WTC11 (cell line): Measurements from ENCODE around the gene ECE1. TPM values are rescaled to one million over a fixed set of nuclear protein-coding genes. Genes with fewer than 3 reads are reported as not detected.

Source experiments
- ATAC-seq: fragments of 200-7000 bp; cut with Tn5 transposase; 2 replicates; pipeline ENCODE4 v1.10.0; 2021; ENCODE audit warnings: mild to moderate bottlenecking, moderate library complexity
- CTCF ChIA-PET: fragments of 300-600 bp; sonication (Branson Sonifier 250); formaldehyde crosslinking; loops from one replicate; lab custom pipeline; 2021; ENCODE audit warnings: antibody characterized with exemption; lab: Charles Lee
- POLR2A ChIA-PET: fragments of 350-600 bp; sonication (Branson Sonifier 250); formaldehyde crosslinking; loops from one replicate; lab custom pipeline; 2021; ENCODE audit warnings: antibody characterized with exemption; lab: Charles Lee
- DNase-seq: peaks from one replicate; pipeline ENCODE4 v3.0.0; 2021; ENCODE audit warnings: low spot score
- H3K27ac Mint-ChIP-seq: 2 replicates; pipeline ENCODE4 v1.8.0; 2021; ENCODE audit warnings: mixed read lengths
- H3K27me3 Mint-ChIP-seq: 2 replicates; pipeline ENCODE4 v1.8.0; 2021; ENCODE audit warnings: low read depth, mild to moderate bottlenecking, moderate library complexity, mixed read lengths
- H3K36me3 Mint-ChIP-seq: 2 replicates; pipeline ENCODE4 v1.8.0; 2021; ENCODE audit warnings: mixed read lengths
- H3K4me1 Mint-ChIP-seq: 2 replicates; pipeline ENCODE4 v1.8.0; 2022; ENCODE audit warnings: mixed read lengths
- H3K4me3 Mint-ChIP-seq: 2 replicates; pipeline ENCODE4 v1.8.0; 2021; ENCODE audit warnings: mild to moderate bottlenecking, moderate library complexity, mixed read lengths
- H3K9me3 Mint-ChIP-seq: 2 replicates; pipeline ENCODE4 v1.8.0; 2021; ENCODE audit warnings: mixed read lengths
- CREB1 ChIP-seq: sonication (generic); formaldehyde crosslinking; IDR thresholded peaks from 2 replicates; pipeline ENCODE4 v1.8.0; 2023; ENCODE audit warnings: mild to moderate bottlenecking, missing genetic modification reagents
- FOXJ3 ChIP-seq: sonication (generic); formaldehyde crosslinking; IDR thresholded peaks from 2 replicates; pipeline ENCODE4 v1.9.0; 2021; ENCODE audit warnings: missing genetic modification reagents, mild to moderate bottlenecking, borderline replicate concordance
- GTF2I ChIP-seq: fragments of 250-450 bp; sonication (Bioruptor Pico); conservative IDR thresholded peaks from 2 replicates; pipeline ENCODE4 v1.4.0; 2021; ENCODE audit warnings: mild to moderate bottlenecking
- HMGA2 ChIP-seq: fragments of 250-450 bp; sonication (Bioruptor Pico); IDR thresholded peaks from 2 replicates; pipeline ENCODE4 v1.4.0; 2021; ENCODE audit warnings: mild to moderate bottlenecking, moderate library complexity
- JAZF1 ChIP-seq: fragments of 250-450 bp; sonication (Bioruptor Pico); IDR thresholded peaks from 2 replicates; pipeline ENCODE4 v1.9.0; 2021; ENCODE audit warnings: moderate library complexity, mild to moderate bottlenecking, inconsistent platforms
- NFYB ChIP-seq: sonication (generic); formaldehyde crosslinking; conservative IDR thresholded peaks from 2 replicates; pipeline ENCODE4 v1.8.0; 2022; ENCODE audit warnings: low read depth, missing genetic modification reagents
- OVOL2 ChIP-seq: fragments of 250-450 bp; sonication (Bioruptor Pico); IDR thresholded peaks from 2 replicates; pipeline ENCODE4 v1.9.0; 2021; ENCODE audit warnings: mild to moderate bottlenecking, borderline replicate concordance
- RELA ChIP-seq: sonication (generic); formaldehyde crosslinking; IDR thresholded peaks from 2 replicates; pipeline ENCODE4 v1.8.1; 2022; ENCODE audit warnings: missing genetic modification reagents, mild to moderate bottlenecking, borderline replicate concordance
- RORB ChIP-seq: fragments of 250-450 bp; sonication (Bioruptor Pico); IDR thresholded peaks from 2 replicates; pipeline ENCODE4 v1.9.0; 2021; ENCODE audit warnings: mild to moderate bottlenecking
- SOX15 ChIP-seq: fragments of 250-450 bp; sonication (Bioruptor Pico); IDR thresholded peaks from 2 replicates; pipeline ENCODE4 v1.9.0; 2021; ENCODE audit warnings: mild to moderate bottlenecking
- ZNF219 ChIP-seq: sonication (generic); formaldehyde crosslinking; IDR thresholded peaks from 2 replicates; pipeline ENCODE4 v1.8.0; 2023; ENCODE audit warnings: missing genetic modification reagents, mild to moderate bottlenecking, borderline replicate concordance
- ZNF423 ChIP-seq: fragments of 250-450 bp; sonication (Bioruptor Pico); IDR thresholded peaks from 2 replicates; pipeline ENCODE4 v2.1.2; 2022; ENCODE audit warnings: mild to moderate bottlenecking, moderate library complexity
- total RNA-seq: library from RNA; stranded (reverse); gene quantifications from 3 replicates; pipeline ENCODE4 v1.2.3, GENCODE V29; 2021
- TF ChIP-seq, protein P1 (sequence below): sonication (generic); formaldehyde crosslinking; IDR thresholded peaks from 2 replicates; pipeline ENCODE4 v1.8.1; 2022; ENCODE audit warnings: low read depth, missing genetic modification reagents, borderline replicate concordance
- TF ChIP-seq, protein P2 (sequence below): fragments of 200-600 bp; IDR thresholded peaks from 2 replicates; pipeline ENCODE4 v1.8.0; 2022; ENCODE audit warnings: antibody characterized with exemption
- TF ChIP-seq, protein P3 (sequence below): sonication (generic); formaldehyde crosslinking; IDR thresholded peaks from 2 replicates; pipeline ENCODE4 v1.8.0; 2022; ENCODE audit warnings: mild to moderate bottlenecking, missing genetic modification reagents
- TF ChIP-seq, protein P4 (sequence below): sonication (generic); formaldehyde crosslinking; IDR thresholded peaks from 2 replicates; pipeline ENCODE4 v1.8.1; 2023; ENCODE audit warnings: mild to moderate bottlenecking, missing genetic modification reagents, moderate library complexity
- TF ChIP-seq, protein P5 (sequence below): fragments of 250-450 bp; sonication (Bioruptor Pico); conservative IDR thresholded peaks from 2 replicates; pipeline ENCODE4 v1.9.0; 2021; ENCODE audit warnings: mild to moderate bottlenecking
- TF ChIP-seq, protein P6 (sequence below): sonication (generic); formaldehyde crosslinking; IDR thresholded peaks from 2 replicates; pipeline ENCODE4 v1.8.1; 2022; ENCODE audit warnings: low read depth, mild to moderate bottlenecking, moderate library complexity, missing genetic modification reagents, borderline replicate concordance
- TF ChIP-seq, protein P7 (sequence below): sonication (generic); formaldehyde crosslinking; IDR thresholded peaks from 2 replicates; pipeline ENCODE4 v1.8.1; 2022; ENCODE audit warnings: mild to moderate bottlenecking, missing genetic modification reagents, moderate library complexity, borderline replicate concordance

The ECE1 gene
- total RNA-seq, 1 experiment from 2014 or later: 45.0 TPM

DNA sequence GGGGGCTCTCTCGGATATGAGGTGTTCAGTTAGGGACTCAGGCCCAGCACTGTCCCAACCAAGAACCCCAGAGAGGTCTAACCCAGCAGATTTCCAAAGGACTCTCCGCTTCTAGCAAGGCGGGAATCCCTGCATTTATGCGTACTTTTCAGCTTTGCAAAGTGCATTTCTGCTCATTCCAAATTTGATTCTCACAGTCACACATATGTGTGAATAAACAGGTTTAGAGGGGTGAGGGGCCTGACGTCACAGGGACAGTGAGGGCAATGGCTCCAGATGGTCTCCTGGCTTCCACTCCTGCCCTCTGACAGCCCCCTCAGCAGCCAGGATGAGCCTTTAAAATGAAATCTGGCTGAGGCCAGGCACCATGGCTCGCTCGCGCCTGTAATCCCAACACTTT lies 921 bp upstream of the ECE1 start:
- CTCF ChIA-PET: interaction anchor here (1.4 to 13.5 kb wide), 6 partner anchors 20 to 77 kb away, joined by 3 to 125 read pairs (median 6); no protein-coding TSS in a partner anchor
- Mint-ChIP-seq H3K4me3 (peak overlapping the region; percentile 81), H3K27ac (no peak overlapping the region), H3K27me3 (no peaks in the 10 kb centered on the region), H3K9me3 (no peaks in the 10 kb centered on the region), H3K36me3 (no peaks in the 10 kb centered on the region), H3K4me1 (peaks cover 37% of the 10 kb centered on the region)
- no peak for ATAC-seq
- DNase-seq: no peak
- TF ChIP-seq, protein P1, sequence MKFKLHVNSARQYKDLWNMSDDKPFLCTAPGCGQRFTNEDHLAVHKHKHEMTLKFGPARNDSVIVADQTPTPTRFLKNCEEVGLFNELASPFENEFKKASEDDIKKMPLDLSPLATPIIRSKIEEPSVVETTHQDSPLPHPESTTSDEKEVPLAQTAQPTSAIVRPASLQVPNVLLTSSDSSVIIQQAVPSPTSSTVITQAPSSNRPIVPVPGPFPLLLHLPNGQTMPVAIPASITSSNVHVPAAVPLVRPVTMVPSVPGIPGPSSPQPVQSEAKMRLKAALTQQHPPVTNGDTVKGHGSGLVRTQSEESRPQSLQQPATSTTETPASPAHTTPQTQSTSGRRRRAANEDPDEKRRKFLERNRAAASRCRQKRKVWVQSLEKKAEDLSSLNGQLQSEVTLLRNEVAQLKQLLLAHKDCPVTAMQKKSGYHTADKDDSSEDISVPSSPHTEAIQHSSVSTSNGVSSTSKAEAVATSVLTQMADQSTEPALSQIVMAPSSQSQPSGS: no peak
- TF ChIP-seq, protein P2, sequence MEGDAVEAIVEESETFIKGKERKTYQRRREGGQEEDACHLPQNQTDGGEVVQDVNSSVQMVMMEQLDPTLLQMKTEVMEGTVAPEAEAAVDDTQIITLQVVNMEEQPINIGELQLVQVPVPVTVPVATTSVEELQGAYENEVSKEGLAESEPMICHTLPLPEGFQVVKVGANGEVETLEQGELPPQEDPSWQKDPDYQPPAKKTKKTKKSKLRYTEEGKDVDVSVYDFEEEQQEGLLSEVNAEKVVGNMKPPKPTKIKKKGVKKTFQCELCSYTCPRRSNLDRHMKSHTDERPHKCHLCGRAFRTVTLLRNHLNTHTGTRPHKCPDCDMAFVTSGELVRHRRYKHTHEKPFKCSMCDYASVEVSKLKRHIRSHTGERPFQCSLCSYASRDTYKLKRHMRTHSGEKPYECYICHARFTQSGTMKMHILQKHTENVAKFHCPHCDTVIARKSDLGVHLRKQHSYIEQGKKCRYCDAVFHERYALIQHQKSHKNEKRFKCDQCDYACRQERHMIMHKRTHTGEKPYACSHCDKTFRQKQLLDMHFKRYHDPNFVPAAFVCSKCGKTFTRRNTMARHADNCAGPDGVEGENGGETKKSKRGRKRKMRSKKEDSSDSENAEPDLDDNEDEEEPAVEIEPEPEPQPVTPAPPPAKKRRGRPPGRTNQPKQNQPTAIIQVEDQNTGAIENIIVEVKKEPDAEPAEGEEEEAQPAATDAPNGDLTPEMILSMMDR: no peak
- TF ChIP-seq, protein P3, sequence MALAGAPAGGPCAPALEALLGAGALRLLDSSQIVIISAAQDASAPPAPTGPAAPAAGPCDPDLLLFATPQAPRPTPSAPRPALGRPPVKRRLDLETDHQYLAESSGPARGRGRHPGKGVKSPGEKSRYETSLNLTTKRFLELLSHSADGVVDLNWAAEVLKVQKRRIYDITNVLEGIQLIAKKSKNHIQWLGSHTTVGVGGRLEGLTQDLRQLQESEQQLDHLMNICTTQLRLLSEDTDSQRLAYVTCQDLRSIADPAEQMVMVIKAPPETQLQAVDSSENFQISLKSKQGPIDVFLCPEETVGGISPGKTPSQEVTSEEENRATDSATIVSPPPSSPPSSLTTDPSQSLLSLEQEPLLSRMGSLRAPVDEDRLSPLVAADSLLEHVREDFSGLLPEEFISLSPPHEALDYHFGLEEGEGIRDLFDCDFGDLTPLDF: no peak
- TF ChIP-seq, protein P4, sequence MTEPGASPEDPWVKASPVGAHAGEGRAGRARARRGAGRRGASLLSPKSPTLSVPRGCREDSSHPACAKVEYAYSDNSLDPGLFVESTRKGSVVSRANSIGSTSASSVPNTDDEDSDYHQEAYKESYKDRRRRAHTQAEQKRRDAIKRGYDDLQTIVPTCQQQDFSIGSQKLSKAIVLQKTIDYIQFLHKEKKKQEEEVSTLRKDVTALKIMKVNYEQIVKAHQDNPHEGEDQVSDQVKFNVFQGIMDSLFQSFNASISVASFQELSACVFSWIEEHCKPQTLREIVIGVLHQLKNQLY (CRISPR knock-in tag): no peak
- TF ChIP-seq SOX15 (CRISPR knock-in tag): no peak
- TF ChIP-seq NFYB: no peak
- no peak for TF ChIP-seq ZNF423 (CRISPR knock-in tag)
- TF ChIP-seq, protein P5, sequence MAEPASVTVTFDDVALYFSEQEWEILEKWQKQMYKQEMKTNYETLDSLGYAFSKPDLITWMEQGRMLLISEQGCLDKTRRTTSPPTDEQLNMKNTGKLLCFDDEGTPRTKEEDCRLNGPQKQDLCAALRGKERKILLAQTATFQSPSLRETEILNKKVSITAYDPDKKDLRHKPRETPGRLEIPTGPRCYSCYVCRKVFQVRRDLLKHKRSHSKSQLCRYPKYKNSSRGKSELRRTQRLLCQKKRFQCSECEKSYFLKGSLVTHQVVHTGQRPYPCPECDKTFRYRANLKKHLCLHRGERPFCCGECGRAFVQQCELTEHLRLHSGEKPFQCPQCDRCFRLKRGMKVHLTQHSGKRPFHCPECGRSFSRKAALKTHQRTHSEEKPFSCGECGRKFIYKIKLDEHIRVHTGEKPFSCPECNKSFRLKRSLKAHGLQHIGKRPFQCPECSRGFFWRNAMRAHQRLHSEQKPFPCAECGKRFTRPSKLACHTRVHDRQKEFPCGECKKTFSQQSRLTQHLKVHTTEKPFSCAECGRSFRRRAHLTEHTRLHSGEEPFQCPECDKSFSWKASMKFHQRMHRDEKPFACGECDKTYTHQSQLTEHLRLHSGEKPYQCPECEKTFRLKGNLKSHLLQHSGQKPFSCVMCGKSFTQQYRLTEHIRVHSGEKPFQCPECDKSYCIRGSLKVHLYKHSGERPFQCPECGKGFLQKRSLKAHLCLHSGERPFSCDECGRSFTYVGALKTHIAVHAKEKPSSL (CRISPR knock-in tag): no peak
- TF ChIP-seq ZNF219: no peak
- TF ChIP-seq GTF2I (CRISPR knock-in tag): no peak
- no peak for TF ChIP-seq OVOL2 (CRISPR knock-in tag)
- TF ChIP-seq, protein P6, sequence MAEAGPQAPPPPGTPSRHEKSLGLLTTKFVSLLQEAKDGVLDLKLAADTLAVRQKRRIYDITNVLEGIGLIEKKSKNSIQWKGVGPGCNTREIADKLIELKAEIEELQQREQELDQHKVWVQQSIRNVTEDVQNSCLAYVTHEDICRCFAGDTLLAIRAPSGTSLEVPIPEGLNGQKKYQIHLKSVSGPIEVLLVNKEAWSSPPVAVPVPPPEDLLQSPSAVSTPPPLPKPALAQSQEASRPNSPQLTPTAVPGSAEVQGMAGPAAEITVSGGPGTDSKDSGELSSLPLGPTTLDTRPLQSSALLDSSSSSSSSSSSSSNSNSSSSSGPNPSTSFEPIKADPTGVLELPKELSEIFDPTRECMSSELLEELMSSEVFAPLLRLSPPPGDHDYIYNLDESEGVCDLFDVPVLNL (CRISPR knock-in tag): no peak
- no peak for TF ChIP-seq FOXJ3
- no peak for TF ChIP-seq CREB1 (CRISPR knock-in tag)
- no peak for TF ChIP-seq RORB
- TF ChIP-seq RELA (CRISPR knock-in tag): no peak
- TF ChIP-seq HMGA2 (CRISPR knock-in tag): no peak
- TF ChIP-seq, protein P7, sequence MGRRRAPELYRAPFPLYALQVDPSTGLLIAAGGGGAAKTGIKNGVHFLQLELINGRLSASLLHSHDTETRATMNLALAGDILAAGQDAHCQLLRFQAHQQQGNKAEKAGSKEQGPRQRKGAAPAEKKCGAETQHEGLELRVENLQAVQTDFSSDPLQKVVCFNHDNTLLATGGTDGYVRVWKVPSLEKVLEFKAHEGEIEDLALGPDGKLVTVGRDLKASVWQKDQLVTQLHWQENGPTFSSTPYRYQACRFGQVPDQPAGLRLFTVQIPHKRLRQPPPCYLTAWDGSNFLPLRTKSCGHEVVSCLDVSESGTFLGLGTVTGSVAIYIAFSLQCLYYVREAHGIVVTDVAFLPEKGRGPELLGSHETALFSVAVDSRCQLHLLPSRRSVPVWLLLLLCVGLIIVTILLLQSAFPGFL (CRISPR knock-in tag): no peak
- TF ChIP-seq JAZF1 (CRISPR knock-in tag): no peak
- POLR2A ChIA-PET: interaction anchor here (1.6 kb wide), 1 partner anchor 29 kb away, joined by 3 read pairs; no protein-coding TSS in a partner anchor
